Renal cortical epithelial cell (primary cell): ENCODE measurements around the gene SMTN. TPM values are rescaled to one million over a fixed set of nuclear protein-coding genes. Genes with fewer than 3 reads are reported as not detected.
"Not testable (repeated sequence)": the region's sequence is repeated elsewhere in the genome, so short reads cannot be mapped to it uniquely, and the experiment has no call there.

Source experiments
- DNase-seq: peaks from one replicate; pipeline ENCODE4 v3.0.0-alpha.2; 2011; ENCODE audit warnings: low read depth
- total RNA-seq: library from RNA; depleted of rRNA; stranded (reverse); fragments of >200 nt; gene quantifications from 2 replicates; pipeline ENCODE4 v1.2.3, GENCODE V29; 2014

SMTN gene
- total RNA-seq, 1 donor from 2014 or later, result 136 TPM

- no peak for DNase-seq
Observed at GRCh38 chr22:31090217-31091085, 9.3 kb downstream of the SMTN start.

- DNase-seq, result no peak
Observed at GRCh38 chr22:31091106-31091975, 10.2 kb downstream of the SMTN start.

DNA sequence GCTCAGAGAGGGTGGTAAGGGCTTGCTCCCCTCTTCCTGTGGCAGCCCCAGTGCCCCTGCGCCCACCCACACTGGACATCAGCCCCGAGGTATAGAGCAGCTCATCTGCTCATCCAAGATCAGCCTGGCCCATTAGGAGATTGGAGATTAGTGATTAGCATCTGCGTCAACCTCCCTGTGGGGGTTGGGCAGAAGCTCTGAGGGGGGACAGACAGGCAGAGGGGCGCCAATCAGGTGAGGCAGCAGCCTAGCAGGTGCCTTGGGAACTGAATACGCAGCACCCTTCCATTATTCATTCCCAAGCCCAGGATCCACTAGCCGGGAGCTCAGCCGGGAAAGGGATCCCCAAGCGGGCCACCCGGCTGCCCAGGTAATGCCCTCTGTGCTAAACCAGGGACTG, 11.0 kb downstream of the SMTN start:
- DNase-seq, result no peak

DNA sequence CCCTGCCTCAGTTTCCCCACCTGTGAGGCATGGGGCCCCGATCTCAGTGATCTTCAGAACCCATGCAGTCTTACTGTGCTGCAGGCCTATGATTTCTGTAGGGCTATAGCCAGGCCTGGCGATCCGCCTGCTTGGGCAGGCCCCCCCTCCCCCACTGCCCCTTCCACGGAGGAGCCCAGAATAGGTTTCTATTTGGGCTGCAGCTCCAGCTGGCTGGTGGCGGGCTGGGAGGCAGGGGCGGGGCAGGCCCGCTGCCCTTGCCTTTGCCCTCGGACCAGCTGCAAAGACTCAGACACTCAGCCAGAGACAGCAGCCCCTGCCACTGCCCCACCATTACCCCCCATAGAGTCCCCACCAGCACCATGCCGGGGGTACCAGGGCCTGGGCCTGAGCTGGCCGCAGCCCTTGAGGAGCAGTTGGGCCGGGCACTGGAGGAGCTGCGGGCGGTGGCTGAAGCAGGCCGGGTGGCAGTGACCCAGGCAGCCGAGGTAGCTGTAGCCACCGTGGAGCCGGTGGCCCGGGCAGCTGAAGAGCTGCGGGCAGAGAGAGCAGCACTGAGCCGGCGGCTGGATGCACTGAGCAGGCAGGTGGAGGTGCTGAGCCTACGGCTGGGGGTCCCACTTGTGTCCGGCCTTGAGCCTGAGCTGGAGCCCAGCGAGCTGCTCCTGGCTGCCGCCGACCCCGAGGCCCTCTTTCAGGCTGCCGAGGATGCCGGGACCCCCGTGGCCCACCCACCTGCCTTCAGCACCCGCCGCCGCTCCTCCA, 12.2 kb downstream of the SMTN start:
- no peak for DNase-seq

GRCh38 chr22:31094021-31094551, 13.0 kb downstream of the SMTN start:
- no peak for DNase-seq

DNA sequence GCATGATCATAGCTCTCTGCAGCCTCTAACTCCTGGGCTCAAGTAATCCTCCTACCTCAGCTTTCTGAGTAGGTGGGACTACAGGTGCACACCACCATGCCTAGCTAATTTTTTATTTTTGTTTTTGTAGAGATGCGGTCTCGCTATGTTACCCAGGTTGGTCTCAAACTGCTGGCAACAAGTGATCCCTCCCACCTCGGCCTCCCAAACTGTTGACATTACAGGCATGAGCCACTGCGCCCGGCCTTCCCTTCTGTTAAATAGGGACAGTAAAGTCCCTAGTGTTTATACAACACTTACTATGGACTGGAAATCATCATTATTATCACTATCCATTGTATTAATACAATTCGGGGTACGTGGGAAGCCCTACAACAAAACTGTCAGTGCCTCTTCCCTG, 13.6 kb downstream of the SMTN start:
- DNase-seq, result no peak

- no peak for DNase-seq
Observed at GRCh38 chr22:31095637-31096249, 14.6 kb downstream of the SMTN start.

- no peak for DNase-seq
Observed at GRCh38 chr22:31096657-31097279, 15.7 kb downstream of the SMTN start.

DNA sequence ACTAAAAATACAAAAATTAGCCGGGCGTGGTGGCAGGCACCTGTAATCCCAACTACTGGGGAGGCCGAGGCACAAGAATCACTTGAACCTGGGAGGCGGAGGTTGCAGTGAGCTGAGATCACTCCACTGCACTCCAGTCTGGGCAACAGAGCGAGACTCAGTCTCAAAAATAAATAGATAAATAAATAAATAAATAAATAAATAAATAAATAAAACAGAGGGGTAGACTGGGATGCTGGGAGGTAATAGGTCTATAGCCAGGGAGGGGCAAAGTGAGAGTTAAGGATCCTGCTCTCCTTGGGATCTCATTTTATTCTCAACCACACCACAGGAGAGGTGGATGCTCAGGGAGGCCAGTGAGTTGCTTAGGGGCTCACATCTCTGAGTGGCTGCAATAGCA, 16.4 kb downstream of the SMTN start:
- not testable (repeated sequence) for DNase-seq

DNA sequence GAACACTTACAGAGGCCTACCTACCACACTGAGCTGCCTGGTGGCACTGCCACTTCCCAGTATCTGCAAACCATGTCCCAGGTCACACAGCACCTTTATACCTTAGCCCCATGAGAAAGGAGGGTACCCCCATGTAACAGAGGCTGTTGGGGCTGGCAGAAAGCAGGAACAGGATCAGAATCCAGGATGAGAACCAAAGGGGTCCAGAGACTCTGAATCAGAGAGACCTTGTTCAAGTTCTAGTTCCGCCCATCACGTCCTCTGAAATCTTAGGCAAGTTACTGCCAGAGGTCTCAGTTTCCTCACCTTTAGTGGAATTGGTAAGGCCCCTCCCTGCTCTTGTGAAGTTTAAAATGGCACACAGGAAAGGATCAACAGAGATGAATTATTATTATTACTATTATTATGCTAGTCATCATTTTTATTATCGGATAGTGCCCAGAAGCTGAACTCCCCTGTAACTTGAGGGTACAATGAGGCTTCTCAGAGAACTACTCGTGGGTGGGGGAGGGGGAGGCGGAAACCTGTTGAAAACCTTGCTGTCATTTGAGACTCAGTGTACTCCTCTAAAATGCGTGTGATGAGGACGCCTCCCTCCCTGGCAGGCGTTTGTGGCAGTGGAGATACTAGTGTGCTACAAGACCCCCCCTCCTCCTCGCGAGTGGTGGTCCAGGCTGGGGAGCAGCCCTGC, 17.0 kb downstream of the SMTN start:
- DNase-seq, result no peak

- no peak for DNase-seq
Observed at GRCh38 chr22:31098632-31099110, 17.6 kb downstream of the SMTN start.

DNA sequence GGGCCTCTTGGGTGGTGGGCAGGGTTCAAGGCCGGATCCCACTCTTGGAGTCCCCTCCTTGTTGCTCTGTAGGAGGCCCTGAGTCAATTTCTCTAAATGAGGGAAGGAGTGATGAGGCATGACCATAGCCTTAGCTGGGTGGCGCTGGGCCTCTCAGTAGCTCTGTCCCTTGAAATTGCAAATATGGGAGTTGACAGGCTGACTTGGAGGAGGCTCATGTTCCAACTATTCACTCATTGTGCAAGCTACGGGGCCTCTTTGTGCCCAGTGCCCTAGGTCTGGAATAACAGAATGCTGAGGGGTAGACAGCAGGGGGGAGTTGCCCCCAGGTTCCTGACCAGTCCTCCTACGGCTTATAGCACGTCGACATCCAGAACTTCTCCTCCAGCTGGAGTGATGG, 18.3 kb downstream of the SMTN start:
- no peak for DNase-seq

DNA sequence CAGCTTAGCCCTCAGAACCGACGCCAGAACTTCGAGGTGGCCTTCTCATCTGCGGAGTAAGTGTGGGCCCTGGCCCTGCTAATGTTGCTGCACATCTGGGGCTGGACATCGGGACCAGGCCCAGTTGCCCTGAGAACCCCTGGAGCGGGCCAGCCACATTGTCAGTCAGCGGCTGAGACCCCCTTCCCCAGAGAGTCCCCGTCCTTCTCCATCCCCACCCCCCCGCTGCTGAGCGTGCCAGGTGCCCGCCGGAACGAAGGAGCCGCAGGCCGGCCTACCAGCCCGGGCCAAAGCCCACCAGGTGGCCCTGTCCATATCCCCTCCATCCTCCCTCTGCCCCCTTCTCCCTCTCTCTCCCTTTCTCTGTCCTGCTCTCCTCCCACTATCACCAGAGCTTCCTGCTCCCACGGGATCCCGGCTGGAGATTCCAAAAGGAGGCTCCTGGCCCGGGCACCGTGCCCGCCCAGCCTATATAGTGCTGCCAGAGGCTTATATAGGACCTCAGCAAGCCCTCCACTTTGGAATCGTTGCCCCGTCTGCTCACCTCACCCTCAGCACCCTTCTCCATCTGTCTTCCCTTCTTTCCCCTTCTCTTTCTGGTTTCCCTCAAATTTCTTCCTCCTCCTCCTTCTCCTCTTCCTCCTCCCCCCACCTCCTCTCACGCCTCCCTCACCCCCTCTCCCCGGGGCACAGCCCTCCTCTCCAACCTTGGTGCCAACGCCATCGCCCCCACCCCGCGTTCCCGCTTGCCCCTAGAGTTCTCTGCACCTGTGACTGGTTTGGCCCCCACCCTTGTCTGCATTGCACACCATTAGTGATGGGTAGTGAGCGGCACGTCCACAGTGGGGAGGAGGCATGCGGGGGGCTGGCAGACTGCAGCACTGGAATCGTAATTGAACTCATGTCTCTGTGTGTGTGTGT, 19.0 kb downstream of the SMTN start:
- no peak for DNase-seq

GRCh38 chr22:31100762-31101525, 19.8 kb downstream of the SMTN start:
- no peak for DNase-seq

DNA sequence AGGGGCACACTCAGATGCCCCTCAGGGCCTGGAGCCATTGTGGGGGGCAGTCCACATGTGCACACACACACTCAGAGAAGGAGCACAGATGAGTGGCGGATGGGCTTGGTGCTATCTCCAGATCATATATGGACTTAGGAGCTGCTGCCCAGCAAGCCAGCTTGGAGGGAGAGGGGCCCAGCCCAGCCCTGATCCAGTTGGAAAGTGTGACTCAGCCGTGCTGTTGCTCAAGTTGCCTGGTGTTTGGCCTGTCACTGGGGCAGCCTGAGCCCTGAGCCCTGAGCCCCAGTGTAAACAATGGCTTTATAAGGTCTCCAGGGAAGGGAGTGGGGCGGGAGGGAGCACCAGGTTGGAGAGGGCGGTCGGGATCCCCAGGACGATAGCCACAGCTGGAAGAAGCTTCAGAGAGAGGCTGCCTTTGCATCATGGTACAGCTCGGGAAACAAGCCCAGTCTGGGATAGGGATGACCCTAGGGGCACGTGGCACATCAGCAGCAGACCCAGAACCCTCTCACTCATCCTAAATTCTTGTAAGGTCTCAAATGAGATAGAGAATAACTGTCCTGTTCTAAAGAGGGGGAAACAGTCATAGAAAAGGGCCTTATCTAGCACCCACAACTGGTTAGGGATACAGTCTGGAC, 21.4 kb downstream of the SMTN start:
- DNase-seq, result peak; percentile 76

GRCh38 chr22:31103111-31103510, 22.0 kb downstream of the SMTN start:
- DNase-seq, result no peak

DNA sequence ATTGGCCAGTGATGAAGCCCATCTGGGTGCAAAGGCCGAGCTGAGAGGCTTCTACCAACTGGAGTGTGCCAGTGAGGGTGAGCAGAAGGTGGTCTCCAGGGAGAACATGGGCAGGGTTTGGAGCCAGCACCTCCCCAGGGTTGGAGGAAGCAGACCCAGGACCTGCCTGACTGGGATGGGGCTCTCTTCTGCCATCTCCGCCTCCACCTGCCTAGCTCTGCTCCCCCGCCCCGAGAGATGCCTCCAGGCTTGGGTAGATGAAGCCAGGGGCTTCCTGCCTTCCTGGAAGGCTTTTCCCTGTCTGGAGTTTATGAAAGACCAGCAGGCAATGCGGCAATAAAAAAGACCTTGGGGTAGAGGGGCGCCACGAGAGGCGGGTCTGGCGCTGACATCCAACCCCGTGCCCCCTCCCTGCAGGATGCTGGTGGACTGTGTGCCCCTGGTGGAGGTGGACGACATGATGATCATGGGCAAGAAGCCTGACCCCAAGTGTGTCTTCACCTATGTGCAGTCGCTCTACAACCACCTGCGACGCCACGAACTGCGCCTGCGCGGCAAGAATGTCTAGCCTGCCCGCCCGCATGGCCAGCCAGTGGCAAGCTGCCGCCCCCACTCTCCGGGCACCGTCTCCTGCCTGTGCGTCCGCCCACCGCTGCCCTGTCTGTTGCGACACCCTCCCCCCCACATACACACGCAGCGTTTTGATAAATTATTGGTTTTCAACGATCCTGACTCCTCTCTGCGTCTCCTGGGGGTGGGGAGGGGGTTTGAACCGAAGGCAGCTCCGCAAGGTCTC, 23.0 kb downstream of the SMTN start:
- no peak for DNase-seq
